Heart left ventricle (tissue), 13 donors: ENCODE measurements around the gene PPP2R3A.

Source experiments
- POLR2A ChIP-seq, 2 donors: fragments of 450-650 bp; IDR thresholded peaks; one replicate each; pipeline ENCODE4 v1.6.1; 2017; ENCODE audit warnings: antibody characterized with exemption in 2 of 2, mild to moderate bottlenecking in 2 of 2, moderate library complexity in 2 of 2
- TF ChIP-seq, protein P1 (sequence below), 12 donors: fragments of 200-600 bp; sonication (generic) in 4 of 12; IDR thresholded peaks; one replicate each; pipeline versions ENCODE4 v1.5.0 to v1.8.0; 2018 to 2022; ENCODE audit warnings: antibody characterized with exemption in 12 of 12, mild to moderate bottlenecking in 5 of 12
- donor health status: ischemic (EF 13 %, LVEDD 7.1; RV severe dilation, severe dysfunction).
- donor health status: DM: no; HTN: yes; CAD: no.
- donor health status: DM: no; HTN: no; CAD: no.
- donor health status: ischemic (EF 25% LVEDD 6.9; RV normal size, moderate dysfunction).
- donor health status: ischemic (EF 25% LVEDD 5.7; RV mildly dilated, moderate dysfunction).
- donor health status: ischemic (EF 35%, LVEDD 5.7; RV mildly dilated, moderate dysfunction).
- donor health status: nonischemic (EF 11% LVEDD 7.7; RV severe dilation, severe dysfunction).
- donor health status: DM: yes; HTN: yes; CAD: no.
- donor health status: PGD.
- donor health status: ischemic (EF 29% LVEDD 5.4; RV normal size, mild dysfunction).
- donor health status: nonischemic (EF 23%, LVEDD 6.1; RV moderate dilation, normal function).

DNA sequence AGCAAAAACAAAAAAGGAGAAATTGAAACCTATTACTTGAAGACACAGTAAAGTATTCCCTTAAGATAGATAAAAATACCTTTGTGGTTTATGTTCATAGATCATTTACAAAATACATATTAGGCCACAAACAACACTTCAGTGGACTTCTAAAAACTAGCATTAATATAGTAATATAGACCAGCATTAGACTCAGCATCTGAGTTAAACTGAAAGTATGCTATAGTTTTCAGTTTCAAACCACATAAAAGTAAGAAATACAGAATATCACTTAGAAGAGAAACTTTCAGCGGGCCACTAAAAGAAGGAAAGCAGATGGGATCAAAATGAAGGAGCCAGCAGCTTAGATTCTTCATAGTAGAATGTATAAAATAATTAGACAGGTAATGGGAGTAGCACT lies 144.0 kb downstream of the PPP2R3A start:
- TF ChIP-seq, protein P1, sequence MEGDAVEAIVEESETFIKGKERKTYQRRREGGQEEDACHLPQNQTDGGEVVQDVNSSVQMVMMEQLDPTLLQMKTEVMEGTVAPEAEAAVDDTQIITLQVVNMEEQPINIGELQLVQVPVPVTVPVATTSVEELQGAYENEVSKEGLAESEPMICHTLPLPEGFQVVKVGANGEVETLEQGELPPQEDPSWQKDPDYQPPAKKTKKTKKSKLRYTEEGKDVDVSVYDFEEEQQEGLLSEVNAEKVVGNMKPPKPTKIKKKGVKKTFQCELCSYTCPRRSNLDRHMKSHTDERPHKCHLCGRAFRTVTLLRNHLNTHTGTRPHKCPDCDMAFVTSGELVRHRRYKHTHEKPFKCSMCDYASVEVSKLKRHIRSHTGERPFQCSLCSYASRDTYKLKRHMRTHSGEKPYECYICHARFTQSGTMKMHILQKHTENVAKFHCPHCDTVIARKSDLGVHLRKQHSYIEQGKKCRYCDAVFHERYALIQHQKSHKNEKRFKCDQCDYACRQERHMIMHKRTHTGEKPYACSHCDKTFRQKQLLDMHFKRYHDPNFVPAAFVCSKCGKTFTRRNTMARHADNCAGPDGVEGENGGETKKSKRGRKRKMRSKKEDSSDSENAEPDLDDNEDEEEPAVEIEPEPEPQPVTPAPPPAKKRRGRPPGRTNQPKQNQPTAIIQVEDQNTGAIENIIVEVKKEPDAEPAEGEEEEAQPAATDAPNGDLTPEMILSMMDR (IDR thresholded peaks at IDR 0.05), result no peak
- no peak for TF ChIP-seq POLR2A (IDR thresholded peaks at IDR 0.05)
